Esophagus (tissue), 2 donors: ENCODE results near the gene TUBB2B. TPM values are rescaled to one million over a fixed set of nuclear protein-coding genes. Genes with fewer than 3 reads are reported as not detected.

Experiments used
- H3K27ac ChIP-seq, 2 donors: one replicate each; pipeline ENCODE4 v1.5.1; 2013; ENCODE audit warnings: low read depth in 2 of 2, mild to moderate bottlenecking in 2 of 2, inconsistent platforms in 1 of 2, low read length in 1 of 2, moderate library complexity in 1 of 2
- H3K27me3 ChIP-seq, 2 donors: one replicate each; pipeline ENCODE4 v1.6.1; 2013; ENCODE audit warnings: low read length in 2 of 2, control low read depth in 1 of 2, mild to moderate bottlenecking in 1 of 2; ENCODE audit not compliant: insufficient read depth in 2 of 2, control insufficient read depth in 1 of 2
- H3K36me3 ChIP-seq, 2 donors: one replicate each; pipeline ENCODE4 v1.6.1; 2013; ENCODE audit warnings: low read length in 1 of 2; ENCODE audit not compliant: control insufficient read depth in 2 of 2, insufficient read depth in 2 of 2
- H3K4me1 ChIP-seq, 2 donors: one replicate each; pipeline ENCODE4 v1.6.1; 2013; ENCODE audit warnings: low read length in 1 of 2; ENCODE audit not compliant: control insufficient read depth in 2 of 2, insufficient read depth in 2 of 2
- H3K4me3 ChIP-seq, 2 donors: one replicate each; pipeline ENCODE4 v1.5.1; 2013; ENCODE audit warnings: low read length in 2 of 2, mild to moderate bottlenecking in 2 of 2, low read depth in 1 of 2, moderate library complexity in 1 of 2
- H3K9me3 ChIP-seq, 2 donors: one replicate each; pipeline ENCODE4 v1.6.1; 2013; ENCODE audit warnings: mild to moderate bottlenecking in 2 of 2, low read depth in 1 of 2, low read length in 1 of 2, moderate library complexity in 1 of 2; ENCODE audit not compliant: control insufficient read depth in 2 of 2, insufficient read depth in 1 of 2
- WGBS, 2 donors: extraction: QIAGEN DNeasy Blood & Tissue Kit; methylation state at CpG; one replicate each; pipeline ENCODE4 v1.1.7; 2013; 5-methylcytosine and 5-hydroxymethylcytosine counted together
- polyA plus RNA-seq, 2 donors: library from polyadenylated mRNA; stranded (reverse); fragments of 200-250 nt; gene quantifications; one replicate each; pipeline ENCODE4 v1.2.3, GENCODE V29; 2013
- donor health status: healthy with polysubstance abuse.
- donor health status: Bipolar disorder and iron deficiency.

TUBB2B gene
- polyA plus RNA-seq, 2 donors = 1.6 to 8.4 TPM

- peaks cover 13 to 50% of the 10 kb centered on the region in 2 donors for H3K36me3 ChIP-seq
- 82 to 86% methylated on average over 11 of the region's 11 CpGs for WGBS, 2 donors
Measured at GRCh38 chr6:3268680-3269079, 41.2 kb upstream of the TUBB2B start.

GRCh38 chr6:3267162-3267561 lies 39.7 kb upstream of the TUBB2B start:
- peaks cover 0 to 15% of the 10 kb centered on the region in 2 donors for H3K4me1 ChIP-seq
- WGBS, 2 donors = 64 to 73% methylated on average over 5 of the region's 5 CpGs
- peaks cover 8 to 43% of the 10 kb centered on the region in 2 donors for H3K36me3 ChIP-seq

More at GRCh38 chr6:3268680-3269079, 41.2 kb upstream of the TUBB2B start:
- H3K4me1 ChIP-seq = peaks cover 3 to 12% of the 10 kb centered on the region in 2 donors
- H3K9me3 ChIP-seq = no peaks in the 10 kb centered on the region
- no peak overlapping the region for H3K27ac ChIP-seq
- H3K4me3 ChIP-seq = no peak overlapping the region
- H3K27me3 ChIP-seq = no peaks in the 10 kb centered on the region

GRCh38 chr6:3266170-3266569 lies 38.7 kb upstream of the TUBB2B start:
- WGBS, 2 donors = 50 to 54% methylated on average over 9 of the region's 9 CpGs
- H3K4me1 ChIP-seq = peaks cover 3 to 16% of the 10 kb centered on the region in 2 donors
- H3K4me3 ChIP-seq = no peak overlapping the region
- H3K27ac ChIP-seq = peak overlapping the region in 1 of 2 donors; percentile 39
- no peaks in the 10 kb centered on the region for H3K9me3 ChIP-seq
- H3K27me3 ChIP-seq = no peaks in the 10 kb centered on the region
- H3K36me3 ChIP-seq = peaks cover under 1 to 34% of the 10 kb centered on the region in 2 donors

More at GRCh38 chr6:3267162-3267561, 39.7 kb upstream of the TUBB2B start:
- no peak overlapping the region for H3K4me3 ChIP-seq
- no peaks in the 10 kb centered on the region for H3K27me3 ChIP-seq
- no peak overlapping the region for H3K27ac ChIP-seq
- no peaks in the 10 kb centered on the region for H3K9me3 ChIP-seq

GRCh38 chr6:3265671-3266070 lies 38.2 kb upstream of the TUBB2B start:
- H3K27me3 ChIP-seq = no peaks in the 10 kb centered on the region
- H3K4me3 ChIP-seq = no peak overlapping the region
- H3K9me3 ChIP-seq = no peaks in the 10 kb centered on the region
- peak overlapping the region in 1 of 2 donors; percentile 45 for H3K27ac ChIP-seq
- H3K36me3 ChIP-seq = peaks cover 0 to 29% of the 10 kb centered on the region in 2 donors
- WGBS, 2 donors = 38 to 50% methylated on average over 9 of the region's 9 CpGs
- peaks cover 7 to 20% of the 10 kb centered on the region in 2 donors for H3K4me1 ChIP-seq

- peaks cover 0 to 20% of the 10 kb centered on the region in 2 donors for H3K36me3 ChIP-seq
- no peak overlapping the region for H3K4me3 ChIP-seq
- H3K9me3 ChIP-seq = no peaks in the 10 kb centered on the region
- WGBS, 2 donors = 73 to 74% methylated on average over 3 of the region's 3 CpGs
- H3K4me1 ChIP-seq = peaks cover 8 to 20% of the 10 kb centered on the region in 2 donors
- peak overlapping the region in 1 of 2 donors; percentile 82 for H3K27ac ChIP-seq
- no peaks in the 10 kb centered on the region for H3K27me3 ChIP-seq
Measured at GRCh38 chr6:3264356-3264755, 36.9 kb upstream of the TUBB2B start.

- H3K27me3 ChIP-seq = no peaks in the 10 kb centered on the region
- H3K9me3 ChIP-seq = no peaks in the 10 kb centered on the region
- peak overlapping the region in 1 of 2 donors; percentile 82 for H3K27ac ChIP-seq
- WGBS, 2 donors = 69 to 72% methylated on average over 6 of the region's 6 CpGs
- peaks cover 8 to 20% of the 10 kb centered on the region in 2 donors for H3K4me1 ChIP-seq
- peaks cover 0 to 14% of the 10 kb centered on the region in 2 donors for H3K36me3 ChIP-seq
- H3K4me3 ChIP-seq = no peak overlapping the region
Measured at GRCh38 chr6:3263096-3263495, 35.6 kb upstream of the TUBB2B start.

GRCh38 chr6:3261921-3262320 lies 34.5 kb upstream of the TUBB2B start:
- Histone ChIP-seq H3K4me3 (no peak overlapping the region), H3K36me3 (peaks cover 0 to 14% of the 10 kb centered on the region in 2 donors), H3K27ac (no peak overlapping the region), H3K4me1 (peaks cover 8 to 20% of the 10 kb centered on the region in 2 donors), H3K9me3 (no peaks in the 10 kb centered on the region), H3K27me3 (no peaks in the 10 kb centered on the region)
- 58 to 64% methylated on average over 8 of the region's 8 CpGs for WGBS, 2 donors

GRCh38 chr6:3261518-3261820 lies 34.0 kb upstream of the TUBB2B start:
- Histone ChIP-seq H3K36me3 (peaks cover 0 to 14% of the 10 kb centered on the region in 2 donors), H3K9me3 (no peaks in the 10 kb centered on the region), H3K4me1 (peaks cover 8 to 20% of the 10 kb centered on the region in 2 donors), H3K4me3 (no peak overlapping the region), H3K27ac (peak overlapping the region in 1 of 2 donors; percentile 54), H3K27me3 (no peaks in the 10 kb centered on the region)
- 55 to 70% methylated on average over 6 of the region's 6 CpGs for WGBS, 2 donors

GRCh38 chr6:3260772-3261517 lies 33.5 kb upstream of the TUBB2B start:
- H3K27me3 ChIP-seq = no peaks in the 10 kb centered on the region
- no peak overlapping the region for H3K4me3 ChIP-seq
- peaks cover 8 to 19% of the 10 kb centered on the region in 2 donors for H3K4me1 ChIP-seq
- WGBS, 2 donors = 57 to 69% methylated on average over 17 of the region's 17 CpGs
- H3K36me3 ChIP-seq = peaks cover 0 to 14% of the 10 kb centered on the region in 2 donors
- no peaks in the 10 kb centered on the region for H3K9me3 ChIP-seq
- H3K27ac ChIP-seq = peak overlapping the region in 1 of 2 donors; percentile 54

GRCh38 chr6:3260296-3260695 lies 32.8 kb upstream of the TUBB2B start:
- Histone ChIP-seq H3K27ac (peak overlapping the region in 1 of 2 donors; percentile 6), H3K36me3 (peaks cover 0 to 13% of the 10 kb centered on the region in 2 donors), H3K4me1 (peaks cover 8 to 15% of the 10 kb centered on the region in 2 donors), H3K27me3 (no peaks in the 10 kb centered on the region), H3K9me3 (no peaks in the 10 kb centered on the region), H3K4me3 (no peak overlapping the region)
- WGBS, 2 donors = 69 to 73% methylated on average over 14 of the region's 14 CpGs
